ENCODE data around the gene LMO4. TPM values are rescaled to one million over a fixed set of nuclear protein-coding genes. Genes with fewer than 3 reads are reported as not detected.

Gene LMO4
- total and polyA plus RNA-seq, 2 of the 13 experiments (the other 11 are each of a cell fraction or from before 2014, with no cell fraction given) = 19.3 to 49.9 TPM

GRCh38 chr1:87331365-87332241 lies 2.9 kb downstream of the LMO4 start (continued):
- TF ChIP-seq CEBPZ (IDR thresholded peaks at IDR 0.05; ENCODE audit: low read length) = no peak
- no peak for TF ChIP-seq ZHX2 (IDR thresholded peaks at IDR 0.05; ENCODE audit: low read depth)
- no peak for TF ChIP-seq ZHX2 (CRISPR knock-in tag; IDR thresholded peaks at IDR 0.05; ENCODE audit: borderline replicate concordance)
- no peak for TF ChIP-seq ZNF382 (CRISPR knock-in tag; IDR thresholded peaks at IDR 0.05; ENCODE audit: borderline replicate concordance)
- no peak for TF ChIP-seq KDM6A (CRISPR knock-in tag; IDR thresholded peaks at IDR 0.05; ENCODE audit: low read depth)
- no peak for TF ChIP-seq EZH2 (conservative IDR thresholded peaks at IDR 0.05; ENCODE audit: low read depth, low read length)
- no peak for TF ChIP-seq BORCS8-MEF2B (CRISPR knock-in tag; IDR thresholded peaks at IDR 0.05)
- TF ChIP-seq CAMTA2 (CRISPR knock-in tag; IDR thresholded peaks at IDR 0.05; ENCODE audit: borderline replicate concordance) = no peak
- TF ChIP-seq TFE3 (CRISPR knock-in tag; IDR thresholded peaks at IDR 0.05) = no peak
- no peak for TF ChIP-seq ZNF841 (CRISPR knock-in tag; IDR thresholded peaks at IDR 0.05; ENCODE audit: borderline replicate concordance)
